A549 (cell line): ENCODE results near the gene RNASE2.

Source experiments
- CBX8 ChIP-seq: fragments of 200-600 bp; sonication (generic); IDR thresholded peaks from 2 replicates; pipeline ENCODE4 v1.6.1; 2016
- CTCF ChIP-seq: fragments of >200 bp; sonication (Bioruptor Twin); formaldehyde crosslinking; IDR thresholded peaks from 3 replicates; pipeline ENCODE4 v1.5.1; 2016
- ELK1 ChIP-seq: fragments of 150-350 bp; IDR thresholded peaks from 2 replicates; pipeline ENCODE4 v1.6.1; 2014; ENCODE audit warnings: low read depth, mild to moderate bottlenecking, low read length
- MAX ChIP-seq: IDR thresholded peaks from 2 replicates; pipeline ENCODE4 v1.6.1; 2012
- MYC ChIP-seq: IDR thresholded peaks from 2 replicates; pipeline ENCODE4 v1.6.1; 2012; ENCODE audit warnings: mild to moderate bottlenecking, inconsistent platforms, low read length, improper control_type of control experiment, borderline replicate concordance
- NR3C1 ChIP-seq: fragments of >200 bp; sonication (Bioruptor Twin); formaldehyde crosslinking; IDR thresholded peaks from 3 replicates; pipeline ENCODE4 v1.6.1; 2017
- POLR2A ChIP-seq: IDR thresholded peaks from 2 replicates; pipeline ENCODE4 v1.6.1; 2012; ENCODE audit warnings: mild to moderate bottlenecking, low read length
- POLR2AphosphoS2 ChIP-seq: conservative IDR thresholded peaks from 2 replicates; pipeline ENCODE4 v1.6.1; 2012; ENCODE audit warnings: low read length, improper control_type of control experiment, inconsistent platforms
- SMC3 ChIP-seq: fragments of >200 bp; sonication (Bioruptor Twin); formaldehyde crosslinking; IDR thresholded peaks from 3 replicates; pipeline ENCODE4 v1.6.1; 2018; ENCODE audit warnings: inconsistent platforms
- TP53 ChIP-seq: fragments of 250-450 bp; sonication (Bioruptor Pico); IDR thresholded peaks from 2 replicates; pipeline ENCODE4 v1.5.0; 2021; ENCODE audit warnings: mild to moderate bottlenecking, moderate library complexity

- TF ChIP-seq POLR2A (no peak), TP53 (CRISPR knock-in tag) (no peak), MAX (no peak), CBX8 (no peak), ELK1 (no peak), POLR2AphosphoS2 (no peak), CTCF (no peak), SMC3 (no peak), MYC (no peak), NR3C1 (no peak)
These were observed 42.9 kb downstream of the RNASE2 start for GRCh38 chr14:20998139-20998538.
